ENCODE results near the gene ATXN7L1.

- TF ChIP-seq EP300 (IDR thresholded peaks at IDR 0.05; ENCODE audit: low read depth) (no peak), CTCF (IDR thresholded peaks at IDR 0.05) (no peak), POLR2AphosphoS5 (IDR thresholded peaks at IDR 0.05) (peak in 1 of 3 donors; percentile 15)
These were observed 81.4 kb downstream of the ATXN7L1 start for GRCh38 chr7:105794741-105795729.
